SK-N-SH treated with all-trans-retinoic acid at 6 μM for 48 hours (cell line): Measurements from ENCODE around the gene ZCCHC2.

Experiments
- ATAC-seq: fragments of 200-7000 bp; cut with Tn5 transposase; 3 replicates; pipeline ENCODE4 v1.9.1; 2020; ENCODE audit warnings: mild to moderate bottlenecking, moderate library complexity
- ARNTL ChIP-seq: fragments of 450-650 bp; formaldehyde crosslinking; IDR thresholded peaks from 2 replicates; pipeline ENCODE4 v1.5.0; 2020; ENCODE audit warnings: low read depth, mild to moderate bottlenecking, moderate library complexity, borderline replicate concordance
- BACH2 ChIP-seq: fragments of 250-450 bp; sonication (Bioruptor Pico); IDR thresholded peaks from 2 replicates; pipeline ENCODE4 v1.9.0; 2021; ENCODE audit warnings: mild to moderate bottlenecking, borderline replicate concordance
- CREB5 ChIP-seq: fragments of 250-450 bp; sonication (Bioruptor Pico); IDR thresholded peaks from 2 replicates; pipeline ENCODE4 v1.5.1; 2020; ENCODE audit warnings: low read depth, mild to moderate bottlenecking, moderate library complexity
- CSDC2 ChIP-seq: fragments of 250-450 bp; sonication (Bioruptor Pico); IDR thresholded peaks from 2 replicates; pipeline ENCODE4 v1.5.0; 2020; ENCODE audit warnings: mild to moderate bottlenecking, moderate library complexity
- CSRNP3 ChIP-seq: fragments of 250-450 bp; sonication (Bioruptor Pico); IDR thresholded peaks from 2 replicates; pipeline ENCODE4 v1.5.1; 2021; ENCODE audit warnings: mild to moderate bottlenecking, moderate library complexity
- ESRRG ChIP-seq: fragments of 250-450 bp; sonication (Bioruptor Pico); IDR thresholded peaks from 2 replicates; pipeline ENCODE4 v1.6.1; 2021; ENCODE audit warnings: mild to moderate bottlenecking
- GLIS3 ChIP-seq: fragments of 250-450 bp; sonication (Bioruptor Pico); IDR thresholded peaks from 2 replicates; pipeline ENCODE4 v1.5.0; 2020; ENCODE audit warnings: mild to moderate bottlenecking, moderate library complexity
- ISL1 ChIP-seq: fragments of 250-450 bp; sonication (Bioruptor Pico); IDR thresholded peaks from 2 replicates; pipeline ENCODE4 v2.1.2; 2022; ENCODE audit warnings: mild to moderate bottlenecking, moderate library complexity
- OSR1 ChIP-seq: fragments of 250-450 bp; sonication (Bioruptor Pico); IDR thresholded peaks from 2 replicates; pipeline ENCODE4 v1.8.0; 2022; ENCODE audit warnings: moderate library complexity, mild to moderate bottlenecking, inconsistent platforms
- PPARA ChIP-seq: fragments of 250-450 bp; sonication (Bioruptor Pico); IDR thresholded peaks from 2 replicates; pipeline ENCODE4 v1.5.0; 2020; ENCODE audit warnings: mild to moderate bottlenecking, borderline replicate concordance
- RARB ChIP-seq: fragments of 250-450 bp; sonication (Bioruptor Pico); IDR thresholded peaks from 2 replicates; pipeline ENCODE4 v1.8.0; 2021; ENCODE audit warnings: mild to moderate bottlenecking, moderate library complexity
- SNAI2 ChIP-seq: fragments of 250-450 bp; sonication (Bioruptor Pico); IDR thresholded peaks from 2 replicates; pipeline ENCODE4 v1.5.0; 2020; ENCODE audit warnings: mild to moderate bottlenecking, moderate library complexity
- TCF4 ChIP-seq: fragments of 250-450 bp; sonication (Bioruptor Pico); IDR thresholded peaks from 2 replicates; pipeline ENCODE4 v1.8.0; 2021; ENCODE audit warnings: mild to moderate bottlenecking, moderate library complexity, borderline replicate concordance
- TOX ChIP-seq: fragments of 250-450 bp; sonication (Bioruptor Pico); IDR thresholded peaks from 2 replicates; pipeline ENCODE4 v1.8.0; 2021; ENCODE audit warnings: mild to moderate bottlenecking, moderate library complexity, borderline replicate concordance
- TSHZ2 ChIP-seq: fragments of 250-450 bp; sonication (Bioruptor Pico); IDR thresholded peaks from 2 replicates; pipeline ENCODE4 v1.5.0; 2020; ENCODE audit warnings: mild to moderate bottlenecking, moderate library complexity
- ZC3H10 ChIP-seq: fragments of 250-450 bp; sonication (Bioruptor Pico); IDR thresholded peaks from 2 replicates; pipeline ENCODE4 v1.5.1; 2021; ENCODE audit warnings: mild to moderate bottlenecking, moderate library complexity
- ZFP3 ChIP-seq: fragments of 250-450 bp; sonication (Bioruptor Pico); IDR thresholded peaks from 2 replicates; pipeline ENCODE4 v1.5.0; 2020; ENCODE audit warnings: mild to moderate bottlenecking, moderate library complexity
- ZFP30 ChIP-seq: fragments of 450-650 bp; formaldehyde crosslinking; IDR thresholded peaks from 2 replicates; pipeline ENCODE4 v1.5.0; 2022; ENCODE audit warnings: mild to moderate bottlenecking, moderate library complexity
- ZNF565 ChIP-seq: fragments of 450-650 bp; formaldehyde crosslinking; conservative IDR thresholded peaks from 2 replicates; pipeline ENCODE4 v1.5.0; 2020; ENCODE audit warnings: low read depth, mild to moderate bottlenecking, moderate library complexity
- ZNF70 ChIP-seq: fragments of 450-650 bp; formaldehyde crosslinking; IDR thresholded peaks from 2 replicates; pipeline ENCODE4 v1.5.0; 2020; ENCODE audit warnings: mild to moderate bottlenecking, moderate library complexity
- ZNF8 ChIP-seq: fragments of 450-650 bp; formaldehyde crosslinking; IDR thresholded peaks from 2 replicates; pipeline ENCODE4 v1.5.0; 2020; ENCODE audit warnings: mild to moderate bottlenecking, moderate library complexity
- TF ChIP-seq, protein P1 (sequence below): fragments of 250-450 bp; sonication (Bioruptor Pico); IDR thresholded peaks from 2 replicates; pipeline ENCODE4 v1.8.0; 2021; ENCODE audit warnings: low read depth, mild to moderate bottlenecking, moderate library complexity, borderline replicate concordance
- TF ChIP-seq, protein P2 (sequence below): fragments of 250-450 bp; sonication (Bioruptor Pico); IDR thresholded peaks from 2 replicates; pipeline ENCODE4 v1.8.0; 2020; ENCODE audit warnings: mild to moderate bottlenecking, moderate library complexity, borderline replicate concordance

The ZCCHC2 gene

GRCh38 chr18:62564044-62564443 is 41.2 kb downstream of the ZCCHC2 start:
- TF ChIP-seq ZNF70 (CRISPR knock-in tag) (no peak), ZNF565 (no peak), ZC3H10 (CRISPR knock-in tag) (no peak), TOX (CRISPR knock-in tag) (no peak), CSRNP3 (no peak), OSR1 (CRISPR knock-in tag) (no peak), ZFP3 (CRISPR knock-in tag) (no peak), PPARA (CRISPR knock-in tag) (no peak), CSDC2 (CRISPR knock-in tag) (no peak), ZFP30 (no peak), ARNTL (no peak), ZNF8 (CRISPR knock-in tag) (no peak), TCF4 (CRISPR knock-in tag) (no peak), SNAI2 (CRISPR knock-in tag) (no peak), ESRRG (CRISPR knock-in tag) (no peak), ISL1 (no peak), GLIS3 (no peak)
- TF ChIP-seq, protein P1, sequence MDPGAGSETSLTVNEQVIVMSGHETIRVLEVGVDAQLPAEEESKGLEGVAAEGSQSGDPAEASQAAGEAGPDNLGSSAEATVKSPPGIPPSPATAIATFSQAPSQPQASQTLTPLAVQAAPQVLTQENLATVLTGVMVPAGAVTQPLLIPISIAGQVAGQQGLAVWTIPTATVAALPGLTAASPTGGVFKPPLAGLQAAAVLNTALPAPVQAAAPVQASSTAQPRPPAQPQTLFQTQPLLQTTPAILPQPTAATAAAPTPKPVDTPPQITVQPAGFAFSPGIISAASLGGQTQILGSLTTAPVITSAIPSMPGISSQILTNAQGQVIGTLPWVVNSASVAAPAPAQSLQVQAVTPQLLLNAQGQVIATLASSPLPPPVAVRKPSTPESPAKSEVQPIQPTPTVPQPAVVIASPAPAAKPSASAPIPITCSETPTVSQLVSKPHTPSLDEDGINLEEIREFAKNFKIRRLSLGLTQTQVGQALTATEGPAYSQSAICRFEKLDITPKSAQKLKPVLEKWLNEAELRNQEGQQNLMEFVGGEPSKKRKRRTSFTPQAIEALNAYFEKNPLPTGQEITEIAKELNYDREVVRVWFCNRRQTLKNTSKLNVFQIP (CRISPR knock-in tag), result no peak
- no peak for ATAC-seq

DNA sequence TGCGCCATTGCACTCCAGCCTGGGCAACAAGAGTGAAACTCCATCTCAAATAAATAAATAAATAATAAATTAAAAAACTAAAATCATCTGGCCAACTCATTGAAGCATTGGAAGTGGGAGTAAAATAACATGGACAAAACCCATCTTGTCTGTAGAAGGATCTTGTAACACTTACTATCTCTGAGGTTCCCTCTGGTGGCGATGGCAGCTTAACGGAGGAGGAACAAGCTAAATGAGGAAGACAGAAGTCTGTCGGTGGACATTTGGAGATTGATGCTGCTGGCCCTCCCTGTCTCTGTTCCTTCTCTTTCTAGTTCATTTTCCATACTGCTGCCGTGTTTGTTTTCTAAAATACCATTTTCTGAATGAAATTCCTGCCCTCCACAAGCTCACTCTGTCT is 43.4 kb downstream of the ZCCHC2 start:
- no peak for TF ChIP-seq ZC3H10 (CRISPR knock-in tag)
- no peak for TF ChIP-seq TCF4 (CRISPR knock-in tag)
- TF ChIP-seq ZNF70 (CRISPR knock-in tag), result no peak
- TF ChIP-seq CREB5, result no peak
- no peak for TF ChIP-seq ZFP30
- TF ChIP-seq GLIS3, result no peak
- no peak for TF ChIP-seq TSHZ2 (CRISPR knock-in tag)
- TF ChIP-seq OSR1 (CRISPR knock-in tag), result no peak
- no peak for TF ChIP-seq BACH2 (CRISPR knock-in tag)
- TF ChIP-seq CSDC2 (CRISPR knock-in tag), result no peak
- TF ChIP-seq, protein P2, sequence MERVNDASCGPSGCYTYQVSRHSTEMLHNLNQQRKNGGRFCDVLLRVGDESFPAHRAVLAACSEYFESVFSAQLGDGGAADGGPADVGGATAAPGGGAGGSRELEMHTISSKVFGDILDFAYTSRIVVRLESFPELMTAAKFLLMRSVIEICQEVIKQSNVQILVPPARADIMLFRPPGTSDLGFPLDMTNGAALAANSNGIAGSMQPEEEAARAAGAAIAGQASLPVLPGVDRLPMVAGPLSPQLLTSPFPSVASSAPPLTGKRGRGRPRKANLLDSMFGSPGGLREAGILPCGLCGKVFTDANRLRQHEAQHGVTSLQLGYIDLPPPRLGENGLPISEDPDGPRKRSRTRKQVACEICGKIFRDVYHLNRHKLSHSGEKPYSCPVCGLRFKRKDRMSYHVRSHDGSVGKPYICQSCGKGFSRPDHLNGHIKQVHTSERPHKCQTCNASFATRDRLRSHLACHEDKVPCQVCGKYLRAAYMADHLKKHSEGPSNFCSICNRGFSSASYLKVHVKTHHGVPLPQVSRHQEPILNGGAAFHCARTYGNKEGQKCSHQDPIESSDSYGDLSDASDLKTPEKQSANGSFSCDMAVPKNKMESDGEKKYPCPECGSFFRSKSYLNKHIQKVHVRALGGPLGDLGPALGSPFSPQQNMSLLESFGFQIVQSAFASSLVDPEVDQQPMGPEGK, result no peak
- TF ChIP-seq CSRNP3, result no peak
- TF ChIP-seq TOX (CRISPR knock-in tag), result no peak
- no peak for TF ChIP-seq PPARA (CRISPR knock-in tag)
- TF ChIP-seq ARNTL, result no peak
- no peak for TF ChIP-seq ESRRG (CRISPR knock-in tag)
- no peak for TF ChIP-seq SNAI2 (CRISPR knock-in tag)
- TF ChIP-seq ZNF8 (CRISPR knock-in tag), result no peak
- TF ChIP-seq ISL1, result no peak
- TF ChIP-seq RARB (CRISPR knock-in tag), result no peak
- no peak for ATAC-seq
